HG02884 (cell line): Measurements from ENCODE around the gene ZNF311.

Source experiments
- ATAC-seq: cut with Tn5 transposase; IDR thresholded peaks from one replicate; pipeline ENCODE4 v1.9.1; 2021; ENCODE audit warnings: mild to moderate bottlenecking, moderate library complexity; ENCODE audit not compliant: unreplicated experiment

ZNF311 gene

DNA sequence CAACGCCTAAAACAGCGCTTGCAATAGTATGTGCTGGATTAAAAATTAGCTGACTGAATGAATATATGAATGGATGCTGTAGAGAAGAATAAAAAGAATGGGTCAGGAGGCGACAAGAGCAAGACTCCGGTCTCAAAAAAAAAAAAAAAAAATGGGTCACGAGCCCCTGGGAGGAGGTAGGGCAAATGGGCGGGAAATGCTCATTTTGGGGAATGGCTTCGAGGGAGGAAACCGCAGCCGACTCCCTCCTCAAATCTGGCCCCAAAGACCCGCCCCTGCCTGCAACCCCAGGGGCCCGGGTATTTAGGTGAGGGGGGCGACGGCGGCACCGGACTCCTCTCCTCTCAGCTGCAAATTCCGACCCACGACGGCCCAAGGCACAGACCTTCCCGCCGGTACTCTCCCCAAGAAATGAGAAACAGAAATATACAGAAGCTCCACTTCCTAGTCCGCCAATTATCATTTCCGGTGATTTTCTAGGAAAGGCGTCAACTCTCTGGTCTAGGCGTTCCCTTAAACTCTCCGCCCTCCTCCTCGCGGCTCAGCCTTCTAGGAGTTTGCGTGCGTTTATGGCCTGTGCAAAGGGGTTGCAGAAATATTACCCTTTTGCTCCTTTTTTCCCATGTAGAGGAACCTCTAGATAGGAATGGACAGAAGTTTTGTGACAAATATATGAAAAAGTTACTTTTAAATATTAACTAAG is at the start of gene ZNF311:
Gene ZNF311, minus strand, starts transcription at position 133 of the 703 bp plus-strand sequence. CDS start 1,361 bp downstream, outside the sequence.
- no peak for ATAC-seq

DNA sequence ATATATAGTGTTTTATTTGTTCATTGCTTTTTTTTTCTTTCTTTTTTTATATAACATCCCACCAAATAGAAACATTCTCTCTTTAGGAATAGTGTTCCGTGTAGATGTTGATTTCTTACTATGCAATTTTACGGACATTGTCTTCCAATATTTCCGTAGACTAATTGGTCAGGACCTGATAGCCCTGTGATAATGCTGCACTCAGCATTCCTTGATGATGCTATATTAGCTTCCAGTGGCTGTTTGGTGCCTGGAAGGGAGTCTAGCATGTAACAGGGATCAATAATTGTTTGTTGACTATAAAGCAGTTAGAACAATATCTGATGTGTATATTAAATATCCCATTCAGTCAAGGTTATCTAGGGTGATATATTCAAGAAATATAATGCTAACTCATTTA is 46.6 kb upstream of the ZNF311 start:
- no peak for ATAC-seq

DNA sequence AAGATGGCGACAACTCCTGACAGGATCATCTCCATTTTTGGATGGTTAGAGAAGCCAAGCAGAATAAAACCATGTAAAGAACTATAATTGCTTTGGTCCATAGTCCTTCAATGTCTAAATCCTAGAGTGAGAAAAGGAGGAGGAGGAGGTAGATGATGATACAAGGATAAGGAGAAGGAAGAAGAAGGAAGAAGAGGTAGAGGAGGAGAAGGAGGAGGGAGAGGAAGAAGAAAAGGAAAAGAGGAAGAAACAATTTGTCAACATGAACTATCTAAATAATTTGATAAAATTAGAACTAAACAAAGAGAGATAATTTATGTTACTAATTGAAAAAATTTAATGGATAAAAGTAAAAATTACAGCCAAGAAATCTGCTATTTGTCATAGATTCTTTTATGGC is 40.0 kb upstream of the ZNF311 start, which contains the start of gene OR2W1:
Gene OR2W1, minus strand, starts transcription at position 101 of the 400 bp plus-strand sequence. Its CDS starts 0 bp downstream, at position 101.
- no peak for ATAC-seq

DNA sequence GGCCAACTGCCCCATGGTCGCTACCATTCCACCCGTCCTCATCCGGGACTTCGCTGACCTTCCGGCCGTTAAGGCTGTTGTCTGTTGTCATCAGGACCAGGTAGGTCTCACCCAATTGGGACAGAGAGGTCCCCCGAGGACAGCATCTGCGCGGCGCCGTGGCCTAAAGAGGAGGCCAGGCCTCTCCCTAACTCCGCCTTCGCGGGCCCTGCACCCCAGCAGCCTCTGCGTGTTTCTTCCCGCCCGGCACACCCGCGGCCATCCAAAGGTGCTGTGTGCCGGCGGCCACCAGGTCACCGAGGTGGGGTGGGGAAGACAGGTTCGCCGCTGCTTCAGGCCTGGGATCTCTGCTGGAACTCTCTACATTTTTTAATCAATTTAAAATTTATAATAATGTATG is 30.8 kb upstream of the ZNF311 start:
- no peak for ATAC-seq

DNA sequence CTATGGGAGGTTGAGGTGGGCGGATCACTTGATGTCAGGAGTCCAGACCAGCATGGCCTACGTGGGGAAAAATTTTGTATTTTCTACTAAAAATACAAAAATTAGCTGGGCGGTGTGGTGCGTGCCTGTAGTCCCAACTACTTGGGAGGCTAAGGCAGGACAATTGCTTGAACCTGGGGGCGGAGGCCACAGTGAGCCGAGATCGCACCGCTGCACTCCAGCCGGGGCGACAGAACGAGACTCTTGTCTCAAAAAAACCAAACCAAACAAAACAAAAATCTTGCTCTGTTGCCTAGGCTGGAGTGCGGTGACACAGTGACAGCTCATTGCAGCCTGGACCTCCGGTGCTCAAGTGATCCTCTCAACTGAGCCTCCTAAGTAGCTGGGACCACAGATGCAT is 23.7 kb upstream of the ZNF311 start:
- ATAC-seq = no peak

DNA sequence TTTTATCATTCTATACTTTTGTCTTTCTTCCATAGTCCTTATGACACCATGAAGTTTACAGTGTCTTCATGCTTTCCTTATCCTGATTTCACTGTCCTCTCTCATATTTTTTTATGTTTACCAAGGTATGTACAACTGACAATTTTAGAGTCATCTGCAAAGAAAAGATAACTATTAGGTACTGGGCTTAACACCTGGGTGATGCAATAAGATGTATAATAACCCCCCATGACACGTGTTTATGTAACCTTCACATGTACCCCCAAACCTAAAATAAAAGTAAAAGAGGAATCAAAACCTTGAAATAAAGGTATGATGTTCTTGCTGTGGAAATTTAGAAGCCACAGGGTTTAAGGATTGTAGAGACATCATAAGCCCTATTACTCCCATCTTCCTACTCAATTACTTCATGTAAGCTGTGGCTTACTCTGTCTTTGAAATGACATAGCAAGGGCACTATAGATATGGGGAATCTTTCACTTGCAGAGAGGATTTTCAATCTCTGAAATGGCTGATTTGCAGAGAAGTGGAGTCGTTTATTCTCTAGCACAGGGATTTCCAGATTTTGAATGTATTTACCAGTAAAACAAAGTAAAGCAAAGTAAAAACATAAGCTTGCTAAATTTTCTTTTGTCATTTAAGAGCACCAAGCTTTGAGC is 20.9 kb upstream of the ZNF311 start:
- ATAC-seq = no peak

DNA sequence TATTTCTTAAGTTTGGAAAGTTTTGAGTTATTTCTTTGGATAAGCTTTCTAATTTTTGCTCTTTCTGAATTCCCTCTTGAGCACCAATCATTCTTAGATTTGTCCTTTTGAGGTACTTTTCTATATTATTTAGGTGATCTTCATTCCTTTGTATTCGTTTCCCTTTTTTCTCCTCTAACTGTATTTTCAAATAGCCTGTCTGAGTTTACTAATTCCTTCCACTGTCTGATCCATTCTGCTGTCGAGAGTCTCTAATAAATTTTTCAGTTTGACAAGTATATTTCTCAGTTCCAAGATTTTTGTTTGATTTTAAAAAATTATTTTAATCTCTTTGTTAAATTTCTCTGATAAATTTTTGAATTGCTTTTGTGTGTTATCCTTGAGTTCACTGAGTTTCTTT is 16.3 kb upstream of the ZNF311 start:
- ATAC-seq = no peak

DNA sequence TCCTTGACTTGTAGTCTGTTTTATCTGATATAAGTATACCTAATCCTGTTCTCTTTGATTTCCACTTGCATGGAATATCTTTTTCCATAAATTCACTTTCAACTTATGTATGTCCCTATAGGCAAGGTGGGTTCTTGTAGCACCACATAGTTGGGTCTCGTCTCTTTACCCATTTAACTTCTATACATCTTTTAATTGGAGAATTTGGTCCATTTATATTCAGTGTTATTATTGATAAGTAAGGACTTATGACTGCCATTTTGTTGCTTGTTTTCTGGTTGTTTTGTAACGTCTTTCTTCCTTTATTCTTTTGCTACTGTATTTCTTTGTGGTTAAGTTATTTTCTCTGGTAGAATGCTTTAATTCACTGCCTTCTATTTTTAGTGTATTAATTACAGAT is 14.5 kb upstream of the ZNF311 start:
- ATAC-seq = no peak

DNA sequence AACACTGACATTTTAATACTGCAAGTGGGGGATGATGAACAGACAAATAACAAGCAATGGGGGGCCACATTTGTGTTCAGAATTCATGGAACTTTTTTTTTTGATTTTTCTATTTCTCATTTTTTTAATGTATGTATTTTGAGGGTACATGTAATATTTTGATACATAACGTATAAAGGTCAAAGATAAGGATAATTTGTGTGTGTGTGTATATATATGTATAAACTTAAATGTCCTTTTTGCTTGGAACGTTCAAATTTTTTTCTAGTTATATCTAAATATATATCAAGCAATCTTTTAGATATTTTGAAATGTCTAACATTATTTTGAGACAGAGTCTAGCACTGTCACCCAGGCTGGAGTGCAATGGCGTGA is 12.3 kb upstream of the ZNF311 start:
- ATAC-seq = no peak

DNA sequence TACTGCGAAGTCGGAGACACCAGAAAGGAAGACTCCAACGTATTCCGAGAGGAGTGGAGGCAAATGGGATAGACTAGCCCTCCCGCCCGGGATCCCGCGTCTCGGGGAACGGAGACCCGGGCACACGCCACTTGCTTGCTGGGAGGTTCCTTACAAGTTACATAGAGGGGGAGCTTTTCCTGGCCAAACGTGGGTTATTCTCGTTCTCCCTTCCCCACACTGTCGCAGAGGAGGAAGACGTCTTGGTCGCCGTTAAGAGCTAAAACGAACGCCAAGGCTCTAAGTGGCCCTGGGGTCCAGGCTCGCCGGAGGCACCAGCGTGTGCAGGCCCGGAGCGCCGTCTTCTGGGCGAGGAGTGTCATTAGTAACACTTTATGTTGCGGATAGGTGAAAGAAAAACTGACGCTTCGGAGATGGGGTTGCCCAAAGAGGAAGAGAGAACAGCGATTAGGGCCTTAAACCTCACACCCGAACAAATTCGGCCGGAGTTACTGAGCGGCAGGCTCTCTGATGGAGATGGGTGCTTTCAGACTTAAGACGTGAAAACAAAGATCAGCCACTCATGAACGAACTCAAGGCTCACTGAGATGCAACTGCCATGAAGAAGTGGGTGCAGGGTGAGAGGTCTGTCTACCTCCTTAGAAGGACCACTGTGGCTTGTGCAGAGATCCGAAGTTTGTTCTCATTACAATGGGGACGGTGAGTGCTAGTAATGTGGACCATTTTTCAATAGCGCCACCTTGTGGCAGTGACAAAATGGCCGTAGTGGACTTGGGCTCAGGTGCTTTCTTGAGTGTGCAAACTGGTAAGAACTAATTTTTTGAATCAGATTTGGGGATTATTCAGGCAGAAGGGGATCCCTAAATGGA is 11.7 kb upstream of the ZNF311 start:
- peak; percentile 81 for ATAC-seq

DNA sequence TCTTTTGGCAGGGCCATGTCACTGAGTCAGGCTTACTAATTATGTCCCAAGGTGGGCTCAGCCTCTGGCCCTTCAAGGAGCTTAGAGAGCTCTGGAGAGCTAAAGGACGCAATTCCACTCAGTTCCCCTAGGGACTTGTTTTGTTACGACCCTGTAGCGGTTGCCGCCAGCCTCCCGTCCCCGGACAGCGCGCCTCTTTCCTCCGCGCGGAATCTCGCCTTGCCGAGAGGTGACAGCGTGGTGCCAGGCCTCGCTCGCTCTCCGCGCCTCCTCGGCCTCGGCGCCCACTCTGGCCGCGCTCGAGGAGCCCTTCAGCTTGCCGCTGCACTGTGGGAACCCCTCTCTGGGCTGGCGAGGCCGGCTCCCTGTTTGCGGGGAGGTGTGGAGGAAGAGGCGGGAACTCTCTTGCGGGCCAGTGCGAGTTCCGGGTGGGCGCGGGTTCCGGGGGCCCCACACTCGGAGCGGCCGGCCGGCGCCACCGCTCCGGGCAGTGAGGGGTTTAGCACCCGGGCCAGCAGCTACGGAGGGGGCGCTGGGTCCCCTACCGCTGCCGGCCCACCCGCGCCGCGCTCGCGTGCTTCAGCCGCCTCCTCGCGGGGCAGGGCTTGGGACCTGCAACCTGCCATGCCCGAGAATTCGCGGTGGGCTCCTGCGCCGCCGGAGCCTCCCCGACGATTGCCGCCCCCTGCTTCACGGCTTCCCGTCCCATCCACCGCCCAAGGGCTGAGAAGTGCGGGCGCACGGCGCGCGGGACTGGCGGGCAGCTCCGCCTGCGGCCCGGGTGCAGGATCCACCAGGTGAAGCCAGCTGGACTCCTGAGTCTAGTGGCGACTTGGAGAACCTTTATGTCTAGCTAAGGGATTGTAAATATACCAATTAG is 9.9 kb upstream of the ZNF311 start:
- ATAC-seq = no peak

DNA sequence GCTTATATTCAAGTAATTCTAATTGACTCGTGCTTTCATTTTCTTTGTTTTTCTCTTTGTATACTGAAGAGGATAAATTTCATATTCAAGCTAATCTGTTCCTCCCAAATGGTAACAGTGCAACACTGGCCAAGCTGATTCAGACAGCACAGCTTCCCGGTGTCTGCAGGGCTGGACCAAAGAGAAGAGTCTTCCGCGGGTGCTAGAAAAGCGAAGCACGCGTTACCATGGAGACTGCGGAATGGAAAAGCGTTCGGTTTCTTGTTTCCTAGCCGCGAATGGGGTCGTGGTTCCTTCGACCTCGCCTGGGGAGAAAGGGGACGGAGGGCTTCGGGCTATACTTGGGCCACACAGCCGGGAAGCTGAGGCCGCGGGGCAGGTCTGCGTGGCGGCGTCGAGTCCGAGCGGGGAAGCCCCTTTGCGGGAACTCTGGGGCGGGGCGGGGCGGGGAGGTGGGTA is 6.2 kb upstream of the ZNF311 start:
- no peak for ATAC-seq

DNA sequence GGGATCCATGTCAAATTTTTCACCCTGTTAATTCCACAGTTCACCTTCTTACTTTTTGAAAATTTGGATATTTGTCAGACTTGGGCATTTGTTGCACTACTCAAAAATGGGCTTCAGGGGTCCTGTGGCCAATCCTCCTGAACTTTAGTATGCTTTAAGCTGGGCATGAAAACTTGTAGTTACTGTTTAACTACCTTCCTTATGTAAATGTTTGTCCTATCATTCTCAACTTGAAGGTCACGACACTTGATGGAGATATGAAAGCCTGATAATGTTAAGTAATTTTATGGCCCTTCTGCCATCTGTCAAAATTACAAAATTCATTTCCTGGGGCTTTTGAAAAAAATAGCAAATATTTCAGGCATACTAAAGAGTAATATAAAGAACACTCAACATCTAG is 4.2 kb upstream of the ZNF311 start:
- no peak for ATAC-seq

DNA sequence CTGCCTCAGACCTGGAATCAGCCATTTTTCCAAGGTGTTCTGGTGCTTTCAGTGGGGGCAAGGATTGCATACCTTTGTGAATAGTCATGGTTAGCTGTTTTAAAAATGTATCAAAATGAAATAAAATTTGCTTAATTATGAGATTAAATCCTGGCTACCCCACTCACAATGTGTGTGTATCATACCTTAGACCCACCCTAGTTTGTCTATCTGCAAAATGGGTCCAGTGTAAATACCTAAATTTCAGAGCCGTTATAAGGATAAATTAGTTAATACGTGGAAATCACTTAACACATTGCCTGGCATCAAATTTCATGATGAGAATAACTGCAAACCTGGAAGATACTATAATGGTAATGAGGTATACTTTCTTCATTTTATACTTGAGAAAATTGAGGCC is 3.0 kb upstream of the ZNF311 start:
- ATAC-seq = no peak

DNA sequence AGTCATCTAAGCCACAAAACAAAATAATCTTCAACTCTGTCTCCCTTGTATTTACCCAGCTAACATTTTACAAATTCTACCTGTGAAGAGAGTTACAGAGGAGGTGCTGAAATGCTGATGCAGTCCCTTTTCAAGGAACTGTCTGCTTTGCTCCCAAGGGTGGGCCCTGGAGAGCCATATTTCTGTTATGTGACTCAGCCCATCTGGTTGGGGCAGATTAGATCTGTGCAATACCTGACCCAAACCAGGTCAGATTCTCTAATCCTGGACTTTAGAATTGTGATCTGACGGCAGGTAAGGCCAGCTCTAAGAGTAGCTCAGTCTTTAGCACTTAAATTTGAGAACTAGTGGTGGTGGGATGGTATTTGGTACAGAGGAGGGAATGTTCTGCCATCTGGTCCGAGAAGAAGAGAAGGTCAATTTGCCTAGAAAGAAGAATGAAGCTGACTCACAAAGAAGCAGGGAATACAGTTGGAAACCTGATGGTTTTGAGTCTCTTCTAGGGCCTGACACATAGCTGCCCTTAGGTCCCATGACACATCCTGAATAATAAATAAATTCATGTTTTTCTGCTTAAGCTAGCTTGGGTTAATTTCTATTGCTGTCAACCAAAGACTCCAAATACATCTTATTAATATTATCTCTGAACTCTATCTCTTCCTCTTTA is 8.1 kb downstream of the ZNF311 start:
- no peak for ATAC-seq

DNA sequence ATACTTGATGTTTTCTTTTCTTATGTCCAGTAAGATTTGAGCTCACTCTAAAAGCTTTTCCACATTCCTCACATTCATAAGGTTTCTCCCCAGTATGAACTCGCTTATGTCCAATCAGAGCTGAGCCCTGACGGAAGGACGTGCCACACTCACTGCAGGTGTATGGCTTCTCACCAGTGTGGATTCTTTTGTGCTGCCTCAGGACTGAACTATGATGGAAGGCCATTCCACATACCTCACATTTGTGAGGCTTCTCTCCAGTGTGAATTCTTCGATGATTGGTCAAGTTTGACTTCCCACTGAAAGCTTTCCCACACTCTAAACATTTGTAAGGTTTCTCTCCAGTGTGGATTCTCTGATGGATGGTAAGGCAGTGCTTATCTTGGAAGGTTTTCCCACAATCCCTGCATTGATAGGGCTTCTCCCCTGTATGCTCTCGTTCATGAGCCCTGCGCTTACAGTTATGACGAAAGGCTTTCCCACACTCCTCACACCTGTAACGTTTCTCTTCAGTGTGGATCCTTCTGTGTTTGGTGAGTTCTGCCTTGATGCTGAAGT is 9.9 kb downstream of the ZNF311 start:
- no peak for ATAC-seq

DNA sequence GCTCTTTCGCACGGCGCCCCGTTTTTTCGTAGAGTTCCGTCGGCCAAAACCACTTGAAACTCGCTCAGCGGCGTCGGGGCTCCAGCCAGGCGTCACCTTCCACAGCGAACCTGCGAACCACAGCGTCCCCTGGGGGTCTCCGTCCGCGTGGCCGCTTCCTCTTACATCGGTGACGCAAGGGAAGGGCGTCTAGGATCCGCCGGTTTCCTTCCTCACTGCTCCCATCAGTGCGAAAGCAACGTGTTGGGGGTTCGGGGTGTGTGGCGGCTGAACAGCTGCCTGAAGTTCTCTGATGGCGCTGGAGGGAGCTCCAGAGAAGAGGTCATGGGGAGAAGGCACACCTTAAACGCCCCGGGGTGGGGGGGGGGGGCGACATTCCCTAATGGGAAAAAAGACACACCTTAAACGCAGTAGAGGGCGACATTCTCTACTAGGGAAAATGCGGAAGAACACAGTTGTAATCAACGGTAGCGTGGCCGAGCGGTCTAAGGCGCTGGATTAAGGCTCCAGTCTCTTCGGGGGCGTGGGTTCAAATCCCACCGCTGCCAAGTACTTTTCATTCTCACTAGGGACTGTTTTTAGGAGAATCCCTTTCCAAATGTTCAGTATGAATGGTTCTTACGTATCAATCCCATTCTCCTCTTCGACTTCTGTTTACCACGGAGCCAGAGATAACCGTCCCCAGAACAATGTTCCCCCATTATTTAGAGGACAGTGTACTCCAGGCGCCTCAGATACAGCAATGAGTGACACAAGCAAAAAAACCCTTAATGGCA is 16.4 kb downstream of the ZNF311 start:
- no peak for ATAC-seq

DNA sequence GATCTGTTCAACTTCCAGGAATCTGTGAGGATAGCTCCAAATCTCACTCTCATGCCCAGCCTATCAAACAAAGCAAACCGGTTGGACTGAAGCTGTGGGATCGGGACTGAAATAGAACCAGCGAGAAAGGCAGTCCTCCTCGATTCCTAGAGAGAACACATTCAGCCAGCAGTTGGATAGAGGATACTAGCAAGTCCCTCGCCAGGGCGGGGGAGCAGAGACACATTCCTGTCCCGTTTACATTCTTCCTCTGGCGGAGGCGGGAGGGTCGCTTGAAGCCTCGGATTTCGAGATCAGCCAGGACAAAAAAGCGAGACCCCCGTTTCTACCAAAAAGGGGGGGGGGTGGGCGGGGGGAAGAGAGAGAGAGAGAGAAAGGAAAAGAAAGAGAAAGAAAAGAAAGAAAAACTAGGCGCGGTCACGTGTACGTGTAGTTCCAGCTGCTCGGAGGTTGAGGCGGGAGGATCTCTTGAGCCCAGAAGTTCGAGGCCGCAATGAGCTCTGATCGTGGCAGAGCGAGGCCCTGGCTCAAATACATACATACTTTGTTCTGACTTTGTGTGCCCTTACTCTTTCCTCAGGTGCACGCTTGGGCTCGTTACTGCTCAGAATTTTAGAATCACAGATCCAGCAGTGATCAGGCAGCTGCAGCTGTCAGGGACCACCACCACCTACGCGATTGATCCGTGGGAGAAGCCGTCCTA is 19.5 kb downstream of the ZNF311 start:
- ATAC-seq = no peak
